ENCODE data around the gene STK10. TPM values are rescaled to one million over a fixed set of nuclear protein-coding genes. Genes with fewer than 3 reads are reported as not detected.

Gene STK10
- total and polyA plus RNA-seq, 2 of the 8 experiments (the other 6 are each of a cell fraction or from before 2014, with no cell fraction given): 10.5 to 21.4 TPM

DNA sequence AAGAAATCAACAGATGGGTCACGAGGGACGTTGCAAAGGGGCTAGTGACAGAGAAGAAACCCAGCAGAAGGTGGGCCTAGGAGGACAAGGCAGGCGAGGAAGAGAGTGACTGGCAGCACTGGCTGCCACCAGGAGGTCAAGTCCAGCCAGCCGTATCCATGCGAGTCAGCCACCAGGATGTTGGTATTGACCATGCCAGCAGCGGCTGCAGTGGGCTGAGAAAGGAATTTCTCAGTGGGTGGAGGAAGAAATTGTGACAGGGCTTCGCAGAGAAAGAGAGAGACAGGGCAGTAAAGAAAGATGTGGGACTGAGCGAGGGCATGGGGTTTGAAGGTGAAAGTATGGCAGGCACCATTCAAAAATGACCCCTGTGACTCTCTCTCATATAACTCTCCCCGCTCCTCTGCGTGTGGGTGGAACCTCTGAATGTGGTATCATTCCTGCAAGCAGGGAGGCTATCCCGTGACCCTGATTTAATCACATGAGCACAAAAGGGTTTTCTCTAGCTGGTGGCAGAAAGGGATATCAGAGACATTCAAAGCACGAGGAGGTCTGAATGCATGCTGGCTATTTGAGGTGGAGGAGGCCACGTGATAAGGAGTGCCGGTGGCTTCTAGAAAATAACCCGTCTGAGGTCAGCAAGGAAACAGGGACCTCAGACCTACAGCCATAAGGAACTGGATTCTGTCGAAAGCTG, 136.2 kb downstream of the STK10 start:
- no peaks in the 10 kb centered on the region for H3K23me2 ChIP-seq (ENCODE audit: low read depth, low read length)
- POLR2A ChIA-PET (ENCODE audit: partially characterized antibody): no interaction called here
- no peak overlapping the region for H2BK12ac ChIP-seq (ENCODE audit: low read depth, low read length)
- no peak overlapping the region for H2AK5ac ChIP-seq (ENCODE audit: low read depth, low read length)
- no peak overlapping the region for H3K14ac ChIP-seq (ENCODE audit: insufficient read length)
- FAIRE-seq: no peak
- H3K56ac ChIP-seq (replicated peaks; ENCODE audit: insufficient read length, low read depth, low read length): no peak overlapping the region
- no peaks in the 10 kb centered on the region for H3K79me1 ChIP-seq (ENCODE audit: low read depth, low read length)
- no peak overlapping the region for H3K4me3 ChIP-seq (ENCODE audit: extremely low read depth in 1 of 4, insufficient read depth in 2 of 4, low read depth in 3 of 4, low read length in 4 of 4)
- no peaks in the 10 kb centered on the region for H3K9me3 ChIP-seq (ENCODE audit: insufficient read depth in 2 of 2, low read depth in 1 of 2, low read length in 1 of 2)
- no peaks in the 10 kb centered on the region for H3K27me3 ChIP-seq (replicated peaks in 1 of 4; ENCODE audit: control insufficient read depth in 3 of 4, extremely low read depth in 1 of 4, insufficient read depth in 3 of 4, low read length in 3 of 4)
- no peak overlapping the region for H2BK120ac ChIP-seq (replicated peaks; ENCODE audit: low read depth, low read length)
- H3K4ac ChIP-seq (replicated peaks; ENCODE audit: insufficient read length, low read depth, low read length): no peak overlapping the region
- H2BK20ac ChIP-seq (ENCODE audit: low read length): no peak overlapping the region
- no peak overlapping the region for H4K5ac ChIP-seq (ENCODE audit: insufficient read length, low read depth, low read length)
- H3K23ac ChIP-seq (ENCODE audit: insufficient read length): no peak overlapping the region
- no peaks in the 10 kb centered on the region for H3K36me3 ChIP-seq (ENCODE audit: control insufficient read depth in 2 of 4, insufficient read depth in 4 of 4, low read length in 3 of 4)
- DNase-seq (ENCODE audit: low read depth in 1 of 2, low spot score in 2 of 2): no peak
- H3K4me1 ChIP-seq (replicated peaks in 1 of 4; ENCODE audit: control insufficient read depth in 3 of 4, insufficient read depth in 4 of 4, low read length in 3 of 4): peaks cover 0 to 7% (median 0%) of the 10 kb centered on the region in 4 experiments; a peak in 2 of 7 replicates
- H2BK15ac ChIP-seq (ENCODE audit: low read length): no peak overlapping the region
- H2AFZ ChIP-seq (ENCODE audit: low read length): no peak overlapping the region
- no peak overlapping the region for H3K18ac ChIP-seq (ENCODE audit: extremely low read depth, low read length)
- no peak overlapping the region for H3K27ac ChIP-seq (ENCODE audit: low read depth, low read length)
- no peak overlapping the region for H2BK5ac ChIP-seq (ENCODE audit: low read depth, low read length)
- H3K9ac ChIP-seq (replicated peaks in 1 of 4; ENCODE audit: extremely low read depth in 1 of 4, low read depth in 3 of 4, low read length in 3 of 4): no peak overlapping the region
- CTCF ChIA-PET (ENCODE audit: partially characterized antibody): interaction anchor here (0.9 to 2.6 kb wide), 9 partner anchors 8 to 146 kb away, joined by 3 to 13 read pairs (median 3); partner anchors contain the start of gene STK10
- H4K20me1 ChIP-seq (replicated peaks in 1 of 2; ENCODE audit: control insufficient read depth in 1 of 2, insufficient read depth in 2 of 2, low read length in 2 of 2): peaks cover 2% of the 10 kb centered on the region in 2 experiments
- 88% methylated on average over 16 of the region's 16 CpGs; no CpG with 5 or more reads in 1 of the 2 experiments for WGBS, 2 experiments (ENCODE audit: extremely low coverage in 1 of 2, insufficient coverage in 1 of 2, insufficient read length in 1 of 2, insufficient replicate concordance in 2 of 2, low coverage in 1 of 2, low lambda C conversion rate in 2 of 2, missing lambda C conversion rate in 1 of 2)
- H3K79me2 ChIP-seq (ENCODE audit: control insufficient read depth in 1 of 2, insufficient read depth in 2 of 2, low read length in 2 of 2): no peaks in the 10 kb centered on the region
- no peak overlapping the region for H3K4me2 ChIP-seq (ENCODE audit: insufficient read depth in 1 of 2, low read depth in 2 of 2, low read length in 2 of 2)
- no peak overlapping the region for H4K8ac ChIP-seq (ENCODE audit: extremely low read depth, insufficient read depth, low read length)
- H4K91ac ChIP-seq (replicated peaks; ENCODE audit: insufficient read length, low read length): no peak overlapping the region
- no peak for TF ChIP-seq EZH2 (IDR thresholded peaks at IDR 0.05; ENCODE audit: low read depth, low read length, severe bottlenecking)
- no peak for TF ChIP-seq ASH2L (IDR thresholded peaks at IDR 0.05; ENCODE audit: low read length)
- no peak for TF ChIP-seq SAP30 (IDR thresholded peaks at IDR 0.05; ENCODE audit: insufficient read depth, insufficient replicate concordance, low read length)
- no peak for TF ChIP-seq EGR1 (IDR thresholded peaks at IDR 0.05; ENCODE audit: borderline replicate concordance, low read depth, low read length)
- TF ChIP-seq, protein P1, sequence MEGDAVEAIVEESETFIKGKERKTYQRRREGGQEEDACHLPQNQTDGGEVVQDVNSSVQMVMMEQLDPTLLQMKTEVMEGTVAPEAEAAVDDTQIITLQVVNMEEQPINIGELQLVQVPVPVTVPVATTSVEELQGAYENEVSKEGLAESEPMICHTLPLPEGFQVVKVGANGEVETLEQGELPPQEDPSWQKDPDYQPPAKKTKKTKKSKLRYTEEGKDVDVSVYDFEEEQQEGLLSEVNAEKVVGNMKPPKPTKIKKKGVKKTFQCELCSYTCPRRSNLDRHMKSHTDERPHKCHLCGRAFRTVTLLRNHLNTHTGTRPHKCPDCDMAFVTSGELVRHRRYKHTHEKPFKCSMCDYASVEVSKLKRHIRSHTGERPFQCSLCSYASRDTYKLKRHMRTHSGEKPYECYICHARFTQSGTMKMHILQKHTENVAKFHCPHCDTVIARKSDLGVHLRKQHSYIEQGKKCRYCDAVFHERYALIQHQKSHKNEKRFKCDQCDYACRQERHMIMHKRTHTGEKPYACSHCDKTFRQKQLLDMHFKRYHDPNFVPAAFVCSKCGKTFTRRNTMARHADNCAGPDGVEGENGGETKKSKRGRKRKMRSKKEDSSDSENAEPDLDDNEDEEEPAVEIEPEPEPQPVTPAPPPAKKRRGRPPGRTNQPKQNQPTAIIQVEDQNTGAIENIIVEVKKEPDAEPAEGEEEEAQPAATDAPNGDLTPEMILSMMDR (IDR thresholded peaks at IDR 0.05; ENCODE audit: control extremely low read depth in 1 of 3, insufficient read depth in 1 of 3, low read depth in 1 of 3, low read length in 3 of 3): no peak
- no peak for TF ChIP-seq CTBP2 (IDR thresholded peaks at IDR 0.05; ENCODE audit: borderline replicate concordance, insufficient read depth, insufficient read length, low read length)
- no peak for TF ChIP-seq EP300 (IDR thresholded peaks at IDR 0.05; ENCODE audit: borderline replicate concordance in 1 of 2, low read depth in 2 of 2, low read length in 2 of 2)
- no peak for TF ChIP-seq CBX8 (IDR thresholded peaks at IDR 0.05; ENCODE audit: borderline replicate concordance, low read depth, low read length)
- no peak for TF ChIP-seq RBBP5 (IDR thresholded peaks at IDR 0.05; ENCODE audit: borderline replicate concordance, low read depth, low read length)

All from H1 (cell line).